ENCODE data around the gene RPS15.
"Not testable (repeated sequence)": the region's sequence is repeated elsewhere in the genome, so short reads cannot be mapped to it uniquely, and the experiment has no call there.

RPS15 gene

GRCh38 chr19:1435378-1435989 is 2.7 kb upstream of the RPS15 start:
- no peak for DNase-seq (ENCODE audit: low spot score)

DNA sequence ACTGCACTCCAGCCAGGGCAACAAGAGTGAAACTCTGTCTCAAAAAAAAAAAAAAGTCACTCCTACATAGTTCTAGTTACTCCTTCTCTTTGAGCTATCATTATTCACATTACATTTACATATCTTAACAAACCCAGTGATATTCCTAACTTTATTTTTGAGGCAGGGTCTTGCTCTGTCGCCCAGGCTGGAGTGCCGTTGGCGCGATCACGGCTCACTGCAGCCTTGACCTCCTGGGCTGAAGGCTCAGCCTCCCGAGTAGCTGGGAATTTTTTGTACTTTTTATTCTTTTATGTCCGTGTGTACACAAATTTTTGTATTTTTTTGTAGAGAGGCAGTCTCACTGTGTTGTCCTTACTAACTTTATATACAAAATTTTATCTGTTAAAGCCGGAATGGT is 587 bp upstream of the RPS15 start:
- DNase-seq (ENCODE audit: low spot score), result no peak

DNA sequence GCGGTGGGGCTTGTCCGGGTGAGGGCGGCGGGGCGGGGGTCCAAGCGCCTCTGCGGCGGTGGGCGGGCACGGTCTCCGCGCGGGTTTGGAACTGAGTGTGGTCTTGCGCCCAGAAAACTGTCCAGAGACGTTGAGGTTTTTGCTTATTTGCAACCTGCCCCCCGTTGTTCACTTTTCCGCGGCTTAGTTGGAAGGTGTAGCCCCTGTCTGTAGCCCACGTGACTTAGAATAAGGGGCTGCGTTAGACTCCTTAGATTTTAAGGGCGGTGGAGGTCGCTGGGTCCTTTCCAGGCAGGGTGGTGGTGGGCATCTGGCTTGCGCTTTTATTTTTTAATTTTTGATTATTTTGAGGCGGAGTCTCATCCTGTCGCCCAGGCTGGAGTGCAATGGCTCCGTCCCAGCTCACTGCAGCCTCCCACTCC is 748 bp downstream of the RPS15 start:
- DNase-seq (ENCODE audit: low spot score), result no peak

DNA sequence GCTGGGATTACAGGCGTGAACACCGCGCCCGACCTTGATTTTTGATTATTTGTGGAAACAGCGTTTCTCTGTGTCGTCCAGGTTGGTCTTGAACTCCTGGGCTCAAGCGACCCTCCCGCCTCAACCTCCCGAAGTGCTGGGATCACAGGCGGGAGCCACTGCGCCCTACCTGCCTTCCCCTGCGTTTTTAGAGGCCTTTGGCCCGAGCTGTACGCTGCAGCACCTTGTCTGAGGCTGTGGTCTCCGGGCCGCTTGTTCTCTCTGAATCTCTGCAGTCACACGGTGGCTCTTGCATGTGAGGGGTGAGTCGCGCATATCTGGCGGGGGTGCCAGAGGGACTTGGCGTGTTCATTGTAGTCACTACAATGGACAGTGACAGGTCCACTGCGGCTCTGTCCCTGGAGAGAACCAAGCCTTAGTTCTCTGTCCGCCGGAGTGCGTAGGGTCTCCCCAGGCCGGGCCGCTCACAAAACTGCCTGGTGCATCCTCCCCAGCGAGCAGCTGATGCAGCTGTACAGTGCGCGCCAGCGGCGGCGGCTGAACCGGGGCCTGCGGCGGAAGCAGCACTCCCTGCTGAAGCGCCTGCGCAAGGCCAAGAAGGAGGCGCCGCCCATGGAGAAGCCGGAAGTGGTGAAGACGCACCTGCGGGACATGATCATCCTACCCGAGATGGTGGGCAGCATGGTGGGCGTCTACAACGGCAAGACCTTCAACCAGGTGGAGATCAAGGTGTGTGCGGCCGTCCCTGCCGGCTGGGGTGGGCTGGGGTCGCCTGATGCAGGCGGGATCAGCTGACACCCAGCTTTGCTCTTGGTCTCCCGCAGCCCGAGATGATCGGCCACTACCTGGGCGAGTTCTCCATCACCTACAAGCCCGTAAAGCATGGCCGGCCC is 1.6 kb downstream of the RPS15 start:
- DNase-seq (ENCODE audit: low spot score), result not testable (repeated sequence)

- no peak for DNase-seq (ENCODE audit: low spot score)
Measured at GRCh38 chr19:1440418-1440801, 2.2 kb downstream of the RPS15 start.

DNA sequence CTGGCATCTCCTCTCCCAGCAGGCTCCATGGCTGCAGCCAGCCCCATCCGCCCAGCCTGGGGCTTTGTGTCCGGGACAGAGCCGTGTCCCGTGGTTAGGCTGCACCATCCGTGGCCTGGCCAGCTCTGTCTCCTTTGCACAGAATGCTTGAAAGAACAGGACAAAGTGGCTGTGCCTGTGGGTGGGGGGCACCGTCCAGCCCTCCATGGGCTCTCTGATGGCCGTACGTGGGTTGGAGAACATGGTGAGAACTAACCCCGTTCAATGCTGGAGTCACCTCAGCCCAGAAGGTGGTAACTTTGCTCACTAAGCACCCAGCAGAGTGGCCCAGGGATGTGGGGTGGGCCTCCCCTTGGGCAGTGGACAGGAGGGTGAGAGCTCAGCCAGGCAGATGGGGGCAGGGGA is 2.8 kb downstream of the RPS15 start:
- DNase-seq (ENCODE audit: low spot score), result no peak

- no peak for DNase-seq (ENCODE audit: low spot score)
Measured at GRCh38 chr19:1441677-1442438, 3.7 kb downstream of the RPS15 start.

DNA sequence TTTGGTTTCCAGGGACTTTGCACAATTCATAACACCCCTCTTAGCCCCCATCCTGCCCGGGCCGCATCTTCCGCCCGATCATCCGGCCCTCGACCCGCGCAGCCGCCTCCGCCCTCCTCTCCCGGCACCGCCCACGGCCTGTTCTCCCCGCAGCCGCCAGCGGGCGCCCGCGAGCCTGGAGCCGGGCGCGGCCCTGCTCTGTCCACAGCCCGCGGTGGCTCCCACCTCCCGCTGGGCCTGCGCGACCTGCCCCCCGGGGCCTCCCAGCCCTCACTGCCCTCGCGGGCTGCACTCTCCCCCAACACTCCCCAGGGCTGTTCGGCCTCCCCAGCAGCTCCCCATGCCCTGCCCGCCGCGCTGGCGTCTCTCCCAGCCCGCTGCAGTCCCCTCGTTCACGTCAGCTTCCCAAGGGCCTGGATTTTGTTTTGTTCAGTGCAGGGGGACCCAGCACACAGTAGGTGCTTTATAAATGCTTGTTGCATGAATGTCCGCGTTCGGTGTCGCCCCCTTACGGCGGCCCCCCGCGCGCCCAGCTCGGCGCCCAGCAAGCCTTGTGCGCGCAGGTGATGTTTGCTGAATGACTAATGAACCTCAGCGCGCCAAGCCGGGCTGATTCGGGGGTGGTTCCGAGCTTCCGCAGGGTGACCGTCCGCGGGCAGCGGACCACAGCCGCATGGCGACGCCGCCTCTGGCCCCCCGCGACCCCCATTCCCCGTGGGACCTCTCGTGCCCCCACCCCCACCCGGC is 7.2 kb downstream of the RPS15 start:
- peak; percentile 77 for DNase-seq (ENCODE audit: low spot score)

GRCh38 chr19:1445932-1446712 is 7.9 kb downstream of the RPS15 start:
- no peak for DNase-seq (ENCODE audit: low spot score)

GRCh38 chr19:1446713-1447481 is 8.7 kb downstream of the RPS15 start:
- DNase-seq (ENCODE audit: low spot score), result no peak

DNA sequence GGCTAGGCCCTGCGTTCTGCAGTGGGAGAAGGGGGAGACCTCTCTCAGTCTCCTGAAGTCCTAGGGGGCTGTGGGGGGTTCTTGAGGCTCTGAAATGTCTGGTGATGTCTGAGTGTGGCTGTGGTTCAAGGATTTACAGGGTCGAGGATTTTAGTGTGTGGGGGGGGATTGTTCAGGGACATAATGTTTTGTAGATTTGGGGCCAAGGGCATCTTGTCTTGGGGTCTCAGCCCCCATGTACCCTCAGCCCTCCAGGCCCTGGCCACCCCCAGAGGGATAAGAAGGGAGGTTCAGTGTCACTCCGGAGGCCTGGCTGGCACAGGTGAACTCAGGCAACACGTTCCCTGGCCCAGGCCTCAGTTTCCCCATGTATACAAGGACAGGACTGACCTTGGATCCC is 9.3 kb downstream of the RPS15 start:
- DNase-seq (ENCODE audit: low spot score), result no peak

- DNase-seq (ENCODE audit: low spot score), result no peak
Measured at GRCh38 chr19:1447944-1448343, 9.7 kb downstream of the RPS15 start.

DNA sequence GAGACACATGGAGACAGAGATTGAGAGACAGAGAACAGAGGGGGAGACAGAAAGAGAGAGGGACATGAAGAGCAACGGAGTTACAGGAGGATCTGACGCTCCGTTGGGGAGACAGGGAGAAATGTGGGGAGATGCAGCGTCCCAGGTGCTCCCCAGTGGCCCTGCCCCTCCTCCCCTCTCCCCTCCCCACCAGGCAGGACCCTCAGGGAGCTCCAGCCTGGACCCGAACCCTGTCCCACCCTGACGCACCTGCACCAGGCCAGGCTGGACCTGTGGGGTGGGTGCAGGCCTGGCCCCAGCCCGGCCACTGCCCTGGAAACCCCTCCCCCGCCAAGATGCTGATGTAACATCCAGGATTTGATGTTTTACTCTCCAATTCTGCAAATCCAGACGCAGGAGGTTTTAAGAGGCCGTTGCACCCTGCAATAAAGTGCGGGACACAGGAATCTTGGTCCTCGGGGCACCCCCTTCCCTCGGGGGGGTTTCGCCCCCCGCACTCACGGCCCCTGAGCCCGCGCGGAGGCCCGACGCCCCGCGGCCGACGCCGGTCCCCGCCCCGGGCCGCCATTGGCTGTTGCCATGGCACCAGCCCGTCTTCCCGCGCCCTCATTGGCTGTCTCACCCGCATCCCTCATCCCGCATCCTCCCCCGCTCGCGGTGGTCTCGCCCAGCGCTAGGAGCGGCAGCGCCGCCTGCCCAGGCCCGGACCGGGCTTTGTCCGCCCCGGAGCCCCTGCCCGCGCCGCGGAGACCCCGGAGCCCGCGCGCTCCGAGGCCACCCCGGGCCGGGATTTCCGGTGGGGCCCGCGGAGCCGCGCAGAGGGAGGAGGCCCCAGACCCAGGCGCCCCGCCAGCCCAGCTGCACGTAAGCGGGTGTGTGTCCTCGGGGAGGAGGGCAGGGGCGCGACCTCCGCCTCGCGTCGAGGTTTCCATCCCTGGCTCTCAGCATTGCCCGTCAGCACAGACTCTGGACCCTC is 11.6 kb downstream of the RPS15 start, which contains the start of gene APC2:
APC2 (plus strand) TSS at position 655 of the 976 bp plus-strand sequence. CDS start 2,881 bp downstream, outside the sequence.
- no peak for DNase-seq (ENCODE audit: low spot score)

DNA sequence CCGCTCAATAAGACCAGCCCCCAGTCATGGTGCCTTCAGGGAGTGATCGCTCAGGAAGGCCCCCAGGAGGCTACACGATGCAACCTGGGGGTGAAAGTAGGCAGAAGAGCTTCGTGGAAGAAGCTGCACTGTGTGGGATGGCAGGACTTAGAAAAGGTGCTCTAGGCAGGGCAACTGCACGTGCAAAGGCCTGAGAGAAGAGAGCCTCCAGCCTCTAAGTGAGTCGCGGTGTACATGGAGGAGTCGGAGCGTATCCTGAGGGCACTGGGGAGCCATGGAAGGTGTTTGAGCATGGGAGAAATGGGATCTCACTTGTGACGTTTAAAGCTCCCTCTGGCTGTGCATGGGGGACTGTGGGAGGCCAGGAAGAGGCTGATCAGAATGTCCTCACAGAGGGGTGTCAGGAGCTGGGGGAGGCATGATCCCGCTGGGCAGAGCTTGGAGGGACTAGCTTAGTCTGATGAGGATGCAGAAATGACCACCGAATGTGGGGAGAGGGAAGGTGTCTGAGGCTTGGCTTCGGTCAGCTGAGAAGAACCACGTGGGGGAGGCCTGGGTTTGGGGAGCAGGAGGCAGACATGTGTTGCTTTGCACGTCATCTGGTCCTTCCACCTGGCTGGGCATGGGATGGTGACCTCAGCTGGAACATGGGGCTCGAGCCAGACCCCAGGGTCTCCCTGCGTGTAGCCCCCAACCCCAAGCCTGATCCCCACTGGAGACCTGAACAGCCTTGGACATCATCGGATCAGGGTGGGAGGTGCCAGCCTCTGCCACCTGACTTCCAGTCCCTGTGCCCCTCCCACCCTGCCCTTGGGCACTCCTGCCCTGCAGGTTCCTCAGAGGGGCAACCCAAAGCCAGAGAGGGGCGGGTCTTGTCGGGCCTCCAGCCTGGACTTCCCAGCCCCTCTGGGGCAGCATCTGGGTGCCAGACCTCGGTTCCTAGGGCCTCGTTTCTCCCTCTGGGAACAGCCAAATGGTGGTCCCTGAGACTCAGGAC is 12.8 kb downstream of the RPS15 start:
- no peak for DNase-seq (ENCODE audit: low spot score)

DNA sequence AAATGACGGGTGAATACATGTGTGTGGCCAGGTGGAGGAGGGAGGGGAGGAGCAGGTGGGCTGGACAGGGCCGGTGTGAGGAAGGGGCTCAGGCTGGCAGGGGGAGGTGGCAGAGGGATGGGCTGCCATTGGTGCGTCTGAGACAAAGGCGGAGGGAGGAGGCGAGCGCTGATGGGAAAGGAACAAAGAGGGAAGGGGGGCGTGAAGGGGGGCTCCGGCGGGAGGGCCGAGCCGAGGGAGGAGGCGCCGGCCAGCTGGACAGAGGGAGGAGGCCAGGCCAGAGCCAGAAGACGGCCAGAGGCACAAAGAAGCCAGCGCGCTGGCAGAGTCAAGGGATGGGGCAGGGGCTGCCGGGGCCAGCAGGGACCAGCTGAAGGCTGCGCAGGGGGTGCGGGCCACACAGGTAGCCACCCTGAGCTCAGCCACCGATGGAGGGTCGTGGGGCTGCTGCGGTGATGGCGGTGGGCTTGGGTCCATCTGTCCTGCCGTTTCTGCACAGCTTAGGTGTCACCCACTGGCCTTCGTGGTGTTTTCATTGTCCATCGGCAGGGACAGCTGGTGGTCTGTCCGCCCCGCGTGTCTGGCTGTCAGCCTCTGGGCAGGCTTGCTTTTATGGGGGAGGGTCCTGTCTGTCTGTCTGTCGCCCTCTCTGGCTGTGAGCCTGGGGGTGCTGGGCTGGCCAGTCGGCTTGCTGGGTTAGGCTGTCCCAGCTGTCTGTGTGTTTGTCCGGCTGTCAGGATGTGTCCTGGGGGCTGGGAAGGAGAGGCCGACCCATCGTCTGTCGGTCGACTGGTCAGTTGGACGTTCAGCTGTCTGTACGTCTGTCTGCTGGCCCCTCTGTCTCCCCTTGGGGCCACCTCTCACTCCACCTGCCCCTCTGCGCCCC is 14.0 kb downstream of the RPS15 start:
- no peak for DNase-seq (ENCODE audit: low spot score)

- no peak for DNase-seq (ENCODE audit: low spot score)
Measured at GRCh38 chr19:1452802-1453524, 14.8 kb downstream of the RPS15 start.

Data from CD4-positive, alpha-beta T cell treated with Interleukin-2 at 100 ng/mL for 4 hours (primary cell).